Activated T-helper 9 cell treated with anti-CD3 and anti-CD28 coated beads, Interleukin-2, amount 50 U/mL, for 16 hours (primary cell): ENCODE measurements around the gene ULK4.
"Not testable (repeated sequence)": the region's sequence is repeated elsewhere in the genome, so short reads cannot be mapped to it uniquely, and the experiment has no call there.

Source experiments
- DNase-seq: peaks from one replicate; pipeline ENCODE4 v3.0.0-alpha.2; 2020; ENCODE audit warnings: low read depth

The ULK4 gene

GRCh38 chr3:41867533-41867932 lies 94.4 kb downstream of the ULK4 start:
- DNase-seq, result no peak

- no peak for DNase-seq
These were observed 95.6 kb downstream of the ULK4 start for GRCh38 chr3:41866298-41866697.

- DNase-seq, result no peak
These were observed 98.9 kb downstream of the ULK4 start for GRCh38 chr3:41863024-41863423.

- not testable (repeated sequence) for DNase-seq
These were observed 101.4 kb downstream of the ULK4 start for GRCh38 chr3:41860489-41860888.

GRCh38 chr3:41854956-41855355 lies 106.9 kb downstream of the ULK4 start:
- DNase-seq, result no peak

GRCh38 chr3:41853540-41854196 lies 108.2 kb downstream of the ULK4 start:
- DNase-seq, result no peak

GRCh38 chr3:41848753-41849574 lies 112.9 kb downstream of the ULK4 start:
- DNase-seq, result no peak

GRCh38 chr3:41847679-41848078 lies 114.2 kb downstream of the ULK4 start:
- no peak for DNase-seq

- no peak for DNase-seq
These were observed 115.1 kb downstream of the ULK4 start for GRCh38 chr3:41846850-41847249.

- no peak for DNase-seq
These were observed 116.1 kb downstream of the ULK4 start for GRCh38 chr3:41845826-41846225.

- not testable (repeated sequence) for DNase-seq
These were observed 117.6 kb downstream of the ULK4 start for GRCh38 chr3:41844256-41844655.

GRCh38 chr3:41840936-41841668 lies 120.8 kb downstream of the ULK4 start:
- DNase-seq, result not testable (repeated sequence)

- DNase-seq, result no peak
These were observed 125.4 kb downstream of the ULK4 start for GRCh38 chr3:41836360-41837134.

GRCh38 chr3:41833628-41834027 lies 128.3 kb downstream of the ULK4 start:
- no peak for DNase-seq

GRCh38 chr3:41819236-41819635 lies 142.7 kb downstream of the ULK4 start:
- no peak for DNase-seq

GRCh38 chr3:41808618-41809017 lies 153.3 kb downstream of the ULK4 start:
- no peak for DNase-seq

- DNase-seq, result no peak
These were observed 153.8 kb downstream of the ULK4 start for GRCh38 chr3:41808152-41808551.

- no peak for DNase-seq
These were observed 166.9 kb downstream of the ULK4 start for GRCh38 chr3:41794748-41795589.

- DNase-seq, result no peak
These were observed 169.1 kb downstream of the ULK4 start for GRCh38 chr3:41792806-41793205.

- no peak for DNase-seq
These were observed 192.8 kb downstream of the ULK4 start for GRCh38 chr3:41769106-41769505.

- DNase-seq, result no peak
These were observed 193.5 kb downstream of the ULK4 start for GRCh38 chr3:41768363-41768762.
